ELF-1 (cell line): ENCODE data around the gene KDM5B.
A peak's percentile ranks its signal among the peaks of the same experiment; 100 is the strongest.
"Not testable (repeated sequence)": the region's sequence is repeated elsewhere in the genome, so short reads cannot be mapped to it uniquely, and the experiment has no call there.

Experiments
- DNase-seq: peaks from one replicate; pipeline ENCODE4 v3.0.0-alpha.2; 2016; ENCODE audit warnings: low read depth, low spot score

Gene KDM5B

GRCh38 chr1:202807926-202808757 is at the start of gene KDM5B:
KDM5B (minus strand) TSS chr1:202808421; CDS start chr1:202808305, 116 bp downstream.
- DNase-seq, result peak; percentile 82

GRCh38 chr1:202857136-202857610 is 49.0 kb upstream of the KDM5B start:
- no peak for DNase-seq

GRCh38 chr1:202856014-202856413 is 47.8 kb upstream of the KDM5B start:
- DNase-seq, result no peak

- no peak for DNase-seq
Observed at GRCh38 chr1:202854787-202855186, 46.6 kb upstream of the KDM5B start.

GRCh38 chr1:202852163-202852904 is 44.1 kb upstream of the KDM5B start:
- DNase-seq, result peak; percentile 84

- no peak for DNase-seq
Observed at GRCh38 chr1:202850593-202851362, 42.6 kb upstream of the KDM5B start.

GRCh38 chr1:202848191-202848542 is 39.9 kb upstream of the KDM5B start:
- DNase-seq, result no peak

- DNase-seq, result peak; percentile 65
Observed at GRCh38 chr1:202844935-202845334, 36.7 kb upstream of the KDM5B start.

GRCh38 chr1:202844259-202844658 is 36.0 kb upstream of the KDM5B start:
- no peak for DNase-seq

GRCh38 chr1:202843081-202843480 is 34.9 kb upstream of the KDM5B start:
- no peak for DNase-seq

GRCh38 chr1:202837746-202838262 is 29.6 kb upstream of the KDM5B start:
- peak; percentile 52 for DNase-seq

- peak; percentile 83 for DNase-seq
Observed at GRCh38 chr1:202836623-202837403, 28.6 kb upstream of the KDM5B start.

- peak; percentile 33 for DNase-seq
Observed at GRCh38 chr1:202835548-202836072, 27.4 kb upstream of the KDM5B start.

GRCh38 chr1:202834771-202835547 is 26.7 kb upstream of the KDM5B start:
- no peak for DNase-seq

- DNase-seq, result no peak
Observed at GRCh38 chr1:202831906-202832305, 23.7 kb upstream of the KDM5B start.

GRCh38 chr1:202829223-202829622 is 21.0 kb upstream of the KDM5B start:
- not testable (repeated sequence) for DNase-seq

GRCh38 chr1:202825748-202826147 is 17.5 kb upstream of the KDM5B start:
- peak; percentile 41 for DNase-seq

- peak; percentile 53 for DNase-seq
Observed at GRCh38 chr1:202821467-202821866, 13.2 kb upstream of the KDM5B start.

- no peak for DNase-seq
Observed at GRCh38 chr1:202818819-202819218, 10.6 kb upstream of the KDM5B start.

- no peak for DNase-seq
Observed at GRCh38 chr1:202815120-202815519, 6.9 kb upstream of the KDM5B start.
